ENCODE data around the gene AGRP.

AGRP gene

GRCh38 chr16:67482233-67482924 lies 968 bp downstream of the AGRP start:
- WGBS (ENCODE audit: extremely low coverage, insufficient coverage, low lambda C conversion rate) = no CpG with 5 or more reads among the region's 25 CpGs
- Histone ChIP-seq H2AK5ac (ENCODE audit: low read length) (no peak overlapping the region), H3K18ac (ENCODE audit: low read length) (no peak overlapping the region), H4K8ac (ENCODE audit: low read depth, low read length) (no peak overlapping the region), H4K5ac (ENCODE audit: low read length) (no peak overlapping the region), H3K4me1 (ENCODE audit: control insufficient read depth, low read depth, low read length) (no peaks in the 10 kb centered on the region), H3K36me3 (ENCODE audit: control insufficient read depth, insufficient read depth, low read length) (no peaks in the 10 kb centered on the region), H2BK120ac (ENCODE audit: low read depth, low read length) (no peak overlapping the region), H3K23ac (ENCODE audit: low read length) (no peak overlapping the region), H3K27ac (ENCODE audit: low read depth, low read length) (no peak overlapping the region), H3K4me2 (ENCODE audit: low read length) (no peak overlapping the region), H3K79me2 (ENCODE audit: control insufficient read depth, insufficient read depth, low read length) (peaks cover 4% of the 10 kb centered on the region), H3K56ac (ENCODE audit: low read length) (no peak overlapping the region), H3K9ac (ENCODE audit: low read length) (no peak overlapping the region), H2BK5ac (ENCODE audit: low read length) (no peak overlapping the region), H3K79me1 (ENCODE audit: low read length) (peaks cover 5% of the 10 kb centered on the region), H3K27me3 (ENCODE audit: insufficient read depth, low read length, poor library complexity) (no peaks in the 10 kb centered on the region), H2BK15ac (replicated peaks; ENCODE audit: low read depth) (no peak overlapping the region), H3K4me3 (ENCODE audit: low read length) (no peak overlapping the region), H3K4ac (ENCODE audit: low read depth, low read length) (no peak overlapping the region)
- DNase-seq = no peak

- no peak overlapping the region for H4K5ac ChIP-seq (ENCODE audit: low read length)
- H3K36me3 ChIP-seq (ENCODE audit: control insufficient read depth, insufficient read depth, low read length) = no peaks in the 10 kb centered on the region
- no peaks in the 10 kb centered on the region for H3K4me1 ChIP-seq (ENCODE audit: control insufficient read depth, low read depth, low read length)
- no peak overlapping the region for H2BK5ac ChIP-seq (ENCODE audit: low read length)
- H3K79me1 ChIP-seq (ENCODE audit: low read length) = peaks cover 5% of the 10 kb centered on the region
- H4K8ac ChIP-seq (ENCODE audit: low read depth, low read length) = no peak overlapping the region
- no peak overlapping the region for H3K18ac ChIP-seq (ENCODE audit: low read length)
- H2BK15ac ChIP-seq (replicated peaks; ENCODE audit: low read depth) = no peak overlapping the region
- peak overlapping the region; percentile 34 for H3K4me3 ChIP-seq (ENCODE audit: low read length)
- DNase-seq = no peak
- no peak overlapping the region for H3K27ac ChIP-seq (ENCODE audit: low read depth, low read length)
- H3K23ac ChIP-seq (ENCODE audit: low read length) = no peak overlapping the region
- H3K4me2 ChIP-seq (ENCODE audit: low read length) = peak overlapping the region; percentile 56
- peak overlapping the region; percentile 89 for H3K56ac ChIP-seq (ENCODE audit: low read length)
- H2BK120ac ChIP-seq (ENCODE audit: low read depth, low read length) = no peak overlapping the region
- no peaks in the 10 kb centered on the region for H3K27me3 ChIP-seq (ENCODE audit: insufficient read depth, low read length, poor library complexity)
- H3K9ac ChIP-seq (ENCODE audit: low read length) = peak overlapping the region; percentile 80
- no CpG with 5 or more reads among the region's 17 CpGs for WGBS (ENCODE audit: extremely low coverage, insufficient coverage, low lambda C conversion rate)
- no peak overlapping the region for H3K4ac ChIP-seq (ENCODE audit: low read depth, low read length)
- no peak overlapping the region for H2AK5ac ChIP-seq (ENCODE audit: low read length)
- H3K79me2 ChIP-seq (ENCODE audit: control insufficient read depth, insufficient read depth, low read length) = peaks cover 4% of the 10 kb centered on the region
Observed at GRCh38 chr16:67481561-67482232, 1.6 kb downstream of the AGRP start.

- Histone ChIP-seq H3K27ac (ENCODE audit: low read depth, low read length) (no peak within 1 kb of the TSS), H3K27me3 (ENCODE audit: insufficient read depth, low read length, poor library complexity) (no peaks in the 10 kb centered on the region), H3K4me1 (ENCODE audit: control insufficient read depth, low read depth, low read length) (no peaks in the 10 kb centered on the region), H2BK5ac (ENCODE audit: low read length) (no peak within 1 kb of the TSS), H3K36me3 (ENCODE audit: control insufficient read depth, insufficient read depth, low read length) (no peaks in the 10 kb centered on the region), H3K4me2 (ENCODE audit: low read length) (peak within 1 kb of the TSS; percentile 98), H3K79me1 (ENCODE audit: low read length) (peaks cover 5% of the 10 kb centered on the region), H4K8ac (ENCODE audit: low read depth, low read length) (no peak within 1 kb of the TSS), H4K5ac (ENCODE audit: low read length) (no peak within 1 kb of the TSS), H2BK15ac (replicated peaks; ENCODE audit: low read depth) (no peak within 1 kb of the TSS), H3K23ac (ENCODE audit: low read length) (no peak within 1 kb of the TSS), H2AK5ac (ENCODE audit: low read length) (no peak within 1 kb of the TSS), H3K4me3 (ENCODE audit: low read length) (peak within 1 kb of the TSS; percentile 73), H3K4ac (ENCODE audit: low read depth, low read length) (no peak within 1 kb of the TSS), H3K79me2 (ENCODE audit: control insufficient read depth, insufficient read depth, low read length) (peaks cover 4% of the 10 kb centered on the region), H3K18ac (ENCODE audit: low read length) (no peak within 1 kb of the TSS), H3K56ac (ENCODE audit: low read length) (peak within 1 kb of the TSS; percentile 89), H2BK120ac (ENCODE audit: low read depth, low read length) (no peak within 1 kb of the TSS), H3K9ac (ENCODE audit: low read length) (peak within 1 kb of the TSS; percentile 80)
- no CpG with 5 or more reads among the region's 57 CpGs for WGBS (ENCODE audit: extremely low coverage, insufficient coverage, low lambda C conversion rate)
- DNase-seq = peak; percentile 98
Observed at GRCh38 chr16:67480833-67481560, 2.4 kb downstream of the AGRP start, which contains the start of gene ATP6V0D1. TSS of gene ATP6V0D1 (minus strand) at chr16:67481157. CDS start at chr16:67481086, 71 bp downstream.

DNA sequence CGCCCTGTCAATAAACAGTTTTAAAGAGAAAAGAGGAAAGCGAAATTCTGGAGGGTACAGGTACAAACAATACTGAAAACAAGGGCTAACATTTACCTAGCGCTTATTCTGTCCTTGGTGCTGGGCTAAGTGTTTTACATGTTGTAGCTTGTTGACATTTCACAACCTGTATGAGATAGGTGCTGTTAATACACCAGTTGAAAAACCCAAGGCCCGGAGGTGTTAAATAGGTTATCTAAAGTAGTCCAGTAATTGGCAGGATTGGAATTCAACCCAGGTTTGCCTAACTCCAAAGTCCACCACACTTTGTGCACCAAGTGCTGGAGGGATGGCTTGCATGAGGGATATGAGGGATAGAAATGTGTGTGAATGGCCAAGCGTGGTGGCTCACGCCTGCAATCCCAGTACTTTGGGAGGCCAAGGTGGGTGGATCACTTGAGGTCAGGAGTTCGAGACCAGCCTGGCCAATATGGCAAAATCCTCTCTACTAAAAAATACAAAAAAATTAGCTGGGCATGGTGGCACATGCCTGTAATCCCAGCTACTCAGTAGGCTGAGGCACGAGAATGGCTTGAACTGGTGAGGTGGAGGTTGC lies 5.3 kb downstream of the AGRP start:
- Histone ChIP-seq H3K4me2 (ENCODE audit: low read length) (no peak overlapping the region), H3K4me3 (ENCODE audit: low read length) (no peak overlapping the region), H2BK15ac (replicated peaks; ENCODE audit: low read depth) (no peak overlapping the region), H3K56ac (ENCODE audit: low read length) (no peak overlapping the region), H3K9ac (ENCODE audit: low read length) (no peak overlapping the region), H3K79me1 (ENCODE audit: low read length) (peaks cover 21% of the 10 kb centered on the region), H2BK120ac (ENCODE audit: low read depth, low read length) (no peak overlapping the region), H3K18ac (ENCODE audit: low read length) (no peak overlapping the region), H3K79me2 (ENCODE audit: control insufficient read depth, insufficient read depth, low read length) (peaks cover 5% of the 10 kb centered on the region), H3K23ac (ENCODE audit: low read length) (no peak overlapping the region), H3K27ac (ENCODE audit: low read depth, low read length) (no peak overlapping the region), H4K5ac (ENCODE audit: low read length) (no peak overlapping the region), H2BK5ac (ENCODE audit: low read length) (no peak overlapping the region), H3K36me3 (ENCODE audit: control insufficient read depth, insufficient read depth, low read length) (no peaks in the 10 kb centered on the region), H2AK5ac (ENCODE audit: low read length) (no peak overlapping the region), H3K27me3 (ENCODE audit: insufficient read depth, low read length, poor library complexity) (no peaks in the 10 kb centered on the region), H4K8ac (ENCODE audit: low read depth, low read length) (no peak overlapping the region), H3K4ac (ENCODE audit: low read depth, low read length) (no peak overlapping the region), H3K4me1 (ENCODE audit: control insufficient read depth, low read depth, low read length) (no peaks in the 10 kb centered on the region)
- WGBS (ENCODE audit: extremely low coverage, insufficient coverage, low lambda C conversion rate) = no CpG with 5 or more reads among the region's 8 CpGs
- DNase-seq = no peak

DNA sequence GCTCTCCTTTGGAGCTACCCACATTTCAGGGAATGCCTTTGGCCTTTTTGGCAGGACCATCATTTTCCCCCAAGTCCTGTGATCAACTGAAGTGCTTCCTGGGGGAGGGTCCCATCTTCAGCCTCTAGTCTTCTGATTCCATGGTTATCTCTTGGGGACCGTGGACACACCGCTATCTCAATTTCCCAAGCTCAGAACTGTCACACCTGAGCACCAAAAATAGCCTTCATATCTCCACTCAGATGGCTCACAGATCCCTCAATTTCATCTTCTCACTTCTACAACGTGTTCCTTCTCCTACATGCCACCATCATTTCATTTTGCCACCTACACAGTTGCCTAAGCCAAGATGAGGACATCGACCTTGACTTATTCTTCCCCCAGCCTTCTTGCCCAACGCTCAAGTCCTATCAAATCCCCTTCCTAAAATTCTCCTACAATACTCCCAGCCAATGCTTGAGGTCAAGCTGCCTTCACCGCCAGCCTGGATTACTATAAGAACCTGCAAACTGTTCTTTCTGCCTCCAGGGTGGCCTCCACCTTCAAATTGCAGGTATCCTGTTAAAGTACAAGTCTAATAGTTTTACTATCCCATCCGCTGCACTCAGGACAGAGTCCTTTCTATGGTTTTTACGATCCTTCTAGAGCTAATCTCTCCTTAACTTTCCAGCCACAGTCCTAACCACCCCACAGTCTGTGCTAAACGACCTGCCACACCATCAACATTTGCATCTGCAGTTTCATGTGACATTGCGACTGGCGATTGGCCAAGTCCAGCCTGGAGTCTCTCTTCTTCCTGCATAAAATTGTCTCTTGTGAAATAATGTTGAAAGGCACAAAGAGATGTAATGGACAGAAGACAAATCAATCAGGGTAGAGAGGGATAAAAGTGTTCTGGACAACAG lies 8.5 kb downstream of the AGRP start:
- H3K27me3 ChIP-seq (ENCODE audit: insufficient read depth, low read length, poor library complexity) = no peaks in the 10 kb centered on the region
- no peak overlapping the region for H3K4me2 ChIP-seq (ENCODE audit: low read length)
- WGBS (ENCODE audit: extremely low coverage, insufficient coverage, low lambda C conversion rate) = no CpG with 5 or more reads among the region's 11 CpGs
- no peak for DNase-seq
- H3K9ac ChIP-seq (ENCODE audit: low read length) = no peak overlapping the region
- no peak overlapping the region for H2BK5ac ChIP-seq (ENCODE audit: low read length)
- no peak overlapping the region for H2AK5ac ChIP-seq (ENCODE audit: low read length)
- no peak overlapping the region for H4K8ac ChIP-seq (ENCODE audit: low read depth, low read length)
- no peak overlapping the region for H2BK15ac ChIP-seq (replicated peaks; ENCODE audit: low read depth)
- H3K4me1 ChIP-seq (ENCODE audit: control insufficient read depth, low read depth, low read length) = no peaks in the 10 kb centered on the region
- H3K79me1 ChIP-seq (ENCODE audit: low read length) = peaks cover 27% of the 10 kb centered on the region
- H3K36me3 ChIP-seq (ENCODE audit: control insufficient read depth, insufficient read depth, low read length) = no peaks in the 10 kb centered on the region
- H3K18ac ChIP-seq (ENCODE audit: low read length) = no peak overlapping the region
- no peak overlapping the region for H3K4me3 ChIP-seq (ENCODE audit: low read length)
- no peak overlapping the region for H3K23ac ChIP-seq (ENCODE audit: low read length)
- H3K27ac ChIP-seq (ENCODE audit: low read depth, low read length) = no peak overlapping the region
- H3K4ac ChIP-seq (ENCODE audit: low read depth, low read length) = no peak overlapping the region
- no peak overlapping the region for H2BK120ac ChIP-seq (ENCODE audit: low read depth, low read length)
- peaks cover 5% of the 10 kb centered on the region for H3K79me2 ChIP-seq (ENCODE audit: control insufficient read depth, insufficient read depth, low read length)
- H3K56ac ChIP-seq (ENCODE audit: low read length) = no peak overlapping the region
- H4K5ac ChIP-seq (ENCODE audit: low read length) = no peak overlapping the region

All from mesendoderm (in vitro differentiated cells).